Measurements from ENCODE around the gene TTC8. TPM values are rescaled to one million over a fixed set of nuclear protein-coding genes. Genes with fewer than 3 reads are reported as not detected.

Gene TTC8
- 12.4 TPM for total RNA-seq (2021; ENCODE audit: unreplicated experiment)
- 14.2 TPM for polyA plus RNA-seq (2012; ENCODE audit: insufficient read length)
- Bru-seq, nascent RNA = percentile 54 among the genes with signal in this experiment
- BruChase-seq, experiment 1, labeled RNA remaining after a 2-hour chase = percentile 64 among the genes with signal in this experiment
- percentile 54 among the genes with signal in this experiment for BruChase-seq, experiment 2, labeled RNA remaining after a 6-hour chase
- long read RNA-seq, full-length matches to known transcripts = 9 of 11 reads
- long read RNA-seq, partial matches to known transcripts = 1 of 11 reads
- long read RNA-seq, other reads (novel, unspliced or antisense) = 1 of 11 reads

GRCh38 chr14:88824314-88825077 lies at the start of gene TTC8:
TTC8 (plus strand) TSS chr14:88824651; CDS start chr14:88824708, 57 bp downstream.
- DNase-seq (ENCODE audit: low read depth, low spot score) = peak; percentile 64
- intact Hi-C loops (cut with micrococcal nuclease; ENCODE audit: unreplicated experiment) = no loop called here
- ChIA-PET CTCF (interaction anchor here (0.7 kb wide), 1 partner anchor 16 kb away, joined by 3 read pairs; no protein-coding TSS in a partner anchor), POLR2A (no interaction called here)
- Histone ChIP-seq H3K27ac (ENCODE audit: low read length) (peak within 1 kb of the TSS; percentile 66), H3K9me3 (ENCODE audit: control insufficient read depth, insufficient read depth, low read depth, low read length) (no peaks in the 10 kb centered on the region), H3K4me1 (ENCODE audit: control insufficient read depth, insufficient read depth, low read length) (no peaks in the 10 kb centered on the region), H3K4me3 (ENCODE audit: low read depth in 2 of 2, low read length in 2 of 2) (peak within 1 kb of the TSS; percentile 74 to 81), H3K27me3 (ENCODE audit: control insufficient read depth, insufficient read depth, low read length) (no peaks in the 10 kb centered on the region; the same call in 1 of the 2 replicates), H3K36me3 (ENCODE audit: control insufficient read depth, insufficient read depth, low read length) (no peaks in the 10 kb centered on the region; the same call in 1 of the 2 replicates)
- peak; percentile 100 for ATAC-seq
- TF ChIP-seq TCF7L2 (IDR thresholded peaks at IDR 0.05; ENCODE audit: low read depth, low read length) = no peak
- no peak for TF ChIP-seq REST (IDR thresholded peaks at IDR 0.05; ENCODE audit: insufficient read depth in 1 of 2, low read depth in 2 of 2, low read length in 1 of 2)
- TF ChIP-seq SIN3A (IDR thresholded peaks at IDR 0.05; ENCODE audit: borderline replicate concordance, insufficient read depth, low read depth, low read length) = no peak
- no peak for TF ChIP-seq CTCF (IDR thresholded peaks at IDR 0.05)
- peak; percentile 67; the same call in 1 of the 2 replicates for TF ChIP-seq POLR2AphosphoS5 (IDR thresholded peaks at IDR 0.05; ENCODE audit: low read depth, low read length)
- BruUV-seq (replicated peaks) = no TSS peak
- in situ Hi-C loops (cut with HindIII; ENCODE audit: low pct_unique_long_range_greater_than_20kb, low sequenced_read_pairs) = no loop called here

GRCh38 chr14:88775532-88775931 lies 48.9 kb upstream of the TTC8 start:
- no peak for ATAC-seq

More at GRCh38 chr14:88775532-88775931, 48.9 kb upstream of the TTC8 start:
- DNase-seq (ENCODE audit: low read depth, low spot score) = no peak
- H3K4me1 ChIP-seq (ENCODE audit: control insufficient read depth, insufficient read depth, low read length) = no peaks in the 10 kb centered on the region
- no peaks in the 10 kb centered on the region for H3K36me3 ChIP-seq (ENCODE audit: control insufficient read depth, insufficient read depth, low read length)
- no peaks in the 10 kb centered on the region; the same call in 1 of the 2 replicates for H3K27me3 ChIP-seq (ENCODE audit: control insufficient read depth, insufficient read depth, low read length)
- intact Hi-C loops (cut with micrococcal nuclease; ENCODE audit: unreplicated experiment) (no loop called here), in situ Hi-C loops (cut with HindIII; ENCODE audit: low pct_unique_long_range_greater_than_20kb, low sequenced_read_pairs) (no loop called here)
- BruUV-seq (replicated peaks) = no TSS peak
- no peak for TF ChIP-seq SIN3A (IDR thresholded peaks at IDR 0.05; ENCODE audit: borderline replicate concordance, insufficient read depth, low read depth, low read length)
- no peak for TF ChIP-seq CTCF (IDR thresholded peaks at IDR 0.05)
- no peak for TF ChIP-seq TCF7L2 (IDR thresholded peaks at IDR 0.05; ENCODE audit: low read depth, low read length)
- TF ChIP-seq POLR2AphosphoS5 (IDR thresholded peaks at IDR 0.05; ENCODE audit: low read depth, low read length) = no peak
- ChIA-PET POLR2A (no interaction called here), CTCF (no interaction called here)
- H3K27ac ChIP-seq (ENCODE audit: low read length) = no peak overlapping the region
- no peak overlapping the region for H3K4me3 ChIP-seq (ENCODE audit: low read depth in 2 of 2, low read length in 2 of 2)
- H3K9me3 ChIP-seq (ENCODE audit: control insufficient read depth, insufficient read depth, low read depth, low read length) = no peaks in the 10 kb centered on the region
